SU-DHL-6 (cell line): ENCODE data around the gene FMR1NB.

Experiments
- EZH2phosphoT487 ChIP-seq: fragments of 200-600 bp; sonication (generic), shearing (Covaris generic); conservative IDR thresholded peaks from 2 replicates; pipeline ENCODE4 v1.6.1; 2018; ENCODE audit warnings: mild to moderate bottlenecking, antibody characterized with exemption, low read length, moderate library complexity, mixed read lengths
- TF ChIP-seq, protein P1 (sequence below): fragments of 200-600 bp; sonication (generic); IDR thresholded peaks from one replicate; pipeline ENCODE4 v1.5.1; 2017; ENCODE audit warnings: antibody characterized with exemption, mild to moderate bottlenecking, low read length, moderate library complexity; ENCODE audit not compliant: insufficient read depth, poor library complexity, severe bottlenecking

DNA sequence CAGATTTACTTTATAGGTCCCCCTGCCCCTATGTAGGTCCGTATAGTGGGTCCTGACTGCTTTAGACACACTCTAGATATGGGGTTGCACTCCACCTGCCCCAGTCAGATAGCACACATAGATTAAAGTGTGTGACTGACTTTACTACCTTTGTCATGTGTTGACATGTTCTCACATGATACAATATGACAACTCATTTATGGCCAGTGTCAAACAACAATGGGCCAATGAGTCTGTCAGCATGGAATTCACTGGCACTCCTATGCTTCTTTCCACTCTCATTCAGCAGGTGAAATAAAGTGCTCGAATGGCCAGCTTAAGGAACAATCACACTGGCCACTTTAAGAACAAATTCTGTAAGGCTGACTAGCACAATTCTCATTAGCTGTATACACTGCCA lies 23.8 kb upstream of the FMR1NB start:
- TF ChIP-seq, protein P1, sequence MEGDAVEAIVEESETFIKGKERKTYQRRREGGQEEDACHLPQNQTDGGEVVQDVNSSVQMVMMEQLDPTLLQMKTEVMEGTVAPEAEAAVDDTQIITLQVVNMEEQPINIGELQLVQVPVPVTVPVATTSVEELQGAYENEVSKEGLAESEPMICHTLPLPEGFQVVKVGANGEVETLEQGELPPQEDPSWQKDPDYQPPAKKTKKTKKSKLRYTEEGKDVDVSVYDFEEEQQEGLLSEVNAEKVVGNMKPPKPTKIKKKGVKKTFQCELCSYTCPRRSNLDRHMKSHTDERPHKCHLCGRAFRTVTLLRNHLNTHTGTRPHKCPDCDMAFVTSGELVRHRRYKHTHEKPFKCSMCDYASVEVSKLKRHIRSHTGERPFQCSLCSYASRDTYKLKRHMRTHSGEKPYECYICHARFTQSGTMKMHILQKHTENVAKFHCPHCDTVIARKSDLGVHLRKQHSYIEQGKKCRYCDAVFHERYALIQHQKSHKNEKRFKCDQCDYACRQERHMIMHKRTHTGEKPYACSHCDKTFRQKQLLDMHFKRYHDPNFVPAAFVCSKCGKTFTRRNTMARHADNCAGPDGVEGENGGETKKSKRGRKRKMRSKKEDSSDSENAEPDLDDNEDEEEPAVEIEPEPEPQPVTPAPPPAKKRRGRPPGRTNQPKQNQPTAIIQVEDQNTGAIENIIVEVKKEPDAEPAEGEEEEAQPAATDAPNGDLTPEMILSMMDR, result no peak
- no peak for TF ChIP-seq EZH2phosphoT487
